Activated CD8-positive, alpha-beta T cell treated with anti-CD3 and anti-CD28 coated beads, Interleukin-2, amount 10 ng/mL, durations not matched to agents 7 days and 5 days (primary cell): ENCODE measurements around the gene NFXL1. TPM values are rescaled to one million over a fixed set of nuclear protein-coding genes. Genes with fewer than 3 reads are reported as not detected.

Experiments used
- ATAC-seq: fragments of 150-1000 bp; cut with Tn5 transposase; one replicate; pipeline ENCODE4 v1.10.0; 2021; ENCODE audit warnings: moderate library complexity
- CTCF ChIA-PET: fragments of 350-600 bp; sonication (Branson Sonifier 250); formaldehyde crosslinking; loops from one replicate; lab custom pipeline; 2021; ENCODE audit warnings: antibody characterized with exemption; lab: Charles Lee
- POLR2A ChIA-PET: fragments of 350-600 bp; sonication (Branson Sonifier 250); formaldehyde crosslinking; loops from one replicate; lab custom pipeline; 2021; ENCODE audit warnings: antibody characterized with exemption; lab: Charles Lee
- DNase-seq: peaks from one replicate; pipeline ENCODE4 v3.0.0-alpha.2; 2020
- H3K27ac Mint-ChIP-seq: one replicate; pipeline ENCODE4 v1.8.0; 2021; ENCODE audit warnings: mild to moderate bottlenecking, mixed read lengths
- H3K27me3 Mint-ChIP-seq: one replicate; pipeline ENCODE4 v1.8.0; 2021; ENCODE audit warnings: low read depth, mixed read lengths
- H3K36me3 Mint-ChIP-seq: one replicate; pipeline ENCODE4 v1.8.0; 2021; ENCODE audit warnings: low read depth, mixed read lengths
- H3K4me1 Mint-ChIP-seq: one replicate; pipeline ENCODE4 v1.8.0; 2021; ENCODE audit warnings: low read depth, mixed read lengths
- H3K4me3 Mint-ChIP-seq: one replicate; pipeline ENCODE4 v1.8.0; 2021; ENCODE audit warnings: mild to moderate bottlenecking, mixed read lengths
- H3K9me3 Mint-ChIP-seq: one replicate; pipeline ENCODE4 v1.8.0; 2022; ENCODE audit warnings: mixed read lengths; ENCODE audit not compliant: insufficient read depth
- total RNA-seq, 2 experiments: library from RNA; stranded (reverse); gene quantifications; one replicate each; pipeline ENCODE4 v1.2.3, GENCODE V29; 2021

The NFXL1 gene
- total RNA-seq, 2 experiments from 2014 or later: 9.5 to 10.6 TPM

DNA sequence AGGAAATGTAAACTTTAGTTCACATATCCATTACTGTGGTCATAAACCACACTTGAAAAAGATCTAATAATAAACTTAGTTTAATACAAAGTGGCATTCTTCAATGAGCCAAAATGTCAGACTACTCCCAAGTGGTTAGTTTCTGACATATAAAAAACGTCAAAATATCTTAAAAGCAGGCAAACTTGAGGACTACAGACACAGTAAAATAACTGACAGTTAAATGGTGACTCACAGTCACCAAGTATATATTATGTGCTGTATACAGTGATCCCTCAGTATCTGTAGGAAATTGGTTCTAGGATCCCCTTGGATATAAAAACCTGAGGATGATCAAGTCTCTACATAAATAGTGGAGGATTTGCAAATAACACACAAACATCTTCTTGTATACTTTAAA, 64.9 kb downstream of the NFXL1 start:
- Mint-ChIP-seq H3K27me3 (no peaks in the 10 kb centered on the region), H3K27ac (no peak overlapping the region), H3K36me3 (peaks cover 32% of the 10 kb centered on the region), H3K4me1 (no peaks in the 10 kb centered on the region), H3K4me3 (no peak overlapping the region), H3K9me3 (no peaks in the 10 kb centered on the region)
- DNase-seq (no peak), ATAC-seq (no peak)
- POLR2A ChIA-PET: no interaction called here
- CTCF ChIA-PET: interaction anchor here (0.7 kb wide), 1 partner anchor 12 kb away, joined by 3 read pairs; no protein-coding TSS in a partner anchor

DNA sequence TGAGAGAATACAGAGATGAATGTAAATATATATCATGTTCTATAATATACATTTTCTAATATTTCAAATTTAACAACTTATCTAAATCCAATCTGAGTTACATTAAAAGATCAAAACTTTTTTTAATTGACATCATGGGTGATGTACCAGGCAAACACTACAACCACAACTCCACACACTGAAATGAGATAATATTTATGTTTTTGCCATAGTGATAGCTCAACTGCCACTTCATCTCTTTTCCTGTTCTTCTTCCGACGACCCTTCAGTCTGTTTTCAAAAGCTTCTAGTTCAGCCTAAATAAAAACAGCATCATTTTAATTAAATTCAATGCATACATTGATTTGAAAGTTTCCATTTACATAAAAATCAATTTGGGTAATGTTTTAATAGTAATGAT, 66.3 kb downstream of the NFXL1 start:
- H3K27ac Mint-ChIP-seq: no peak overlapping the region
- DNase-seq (no peak), ATAC-seq (no peak)
- H3K36me3 Mint-ChIP-seq: peaks cover 37% of the 10 kb centered on the region
- no peaks in the 10 kb centered on the region for H3K4me1 Mint-ChIP-seq
- ChIA-PET POLR2A (no interaction called here), CTCF (interaction anchor here (1.6 kb wide), 2 partner anchors 9 to 11 kb away, joined by 3 to 10 read pairs; no protein-coding TSS in a partner anchor)
- H3K4me3 Mint-ChIP-seq: no peak overlapping the region
- no peaks in the 10 kb centered on the region for H3K27me3 Mint-ChIP-seq
- H3K9me3 Mint-ChIP-seq: no peaks in the 10 kb centered on the region

DNA sequence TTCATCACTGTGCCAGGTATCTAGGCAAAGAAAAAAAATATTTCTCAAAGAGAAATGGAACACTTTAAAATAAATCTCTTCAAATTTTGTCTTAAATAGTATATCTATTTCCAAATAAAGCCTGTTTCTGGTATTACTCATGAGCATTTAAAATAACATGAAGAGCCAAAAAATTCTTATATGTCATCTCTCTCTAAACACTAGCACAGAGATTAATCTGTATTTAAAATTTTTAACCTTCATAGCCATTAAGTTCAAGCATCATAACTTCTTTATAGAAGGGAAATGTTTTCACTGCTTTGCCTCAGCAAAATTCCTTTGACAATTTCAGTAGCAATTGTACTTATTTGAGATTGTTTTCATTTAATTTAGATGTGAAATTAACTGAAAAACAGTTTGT, 71.4 kb downstream of the NFXL1 start:
- H3K4me1 Mint-ChIP-seq: peaks cover 3% of the 10 kb centered on the region

DNA sequence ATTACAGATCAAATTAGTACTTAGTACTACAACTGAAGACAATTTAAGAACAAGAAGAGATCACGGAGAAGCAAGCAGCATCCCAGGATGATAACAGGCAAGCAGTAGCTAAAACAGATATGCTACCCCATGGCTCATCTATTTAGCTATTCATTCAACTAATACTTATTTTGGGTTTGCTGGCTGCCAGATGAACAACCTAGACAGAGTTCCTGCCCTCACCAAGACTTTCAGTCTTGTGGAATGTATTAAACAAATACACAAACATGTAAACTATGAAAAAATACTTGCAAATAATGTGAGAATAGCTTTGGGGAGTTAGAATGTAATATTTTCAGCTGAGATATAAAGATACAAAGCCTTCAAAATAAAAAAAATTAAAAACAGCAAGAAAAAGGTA, 74.1 kb downstream of the NFXL1 start:
- ATAC-seq (no peak), DNase-seq (no peak)
- ChIA-PET POLR2A (no interaction called here), CTCF (interaction anchor here (0.8 to 3.0 kb wide), 5 partner anchors 12 to 153 kb away, joined by 3 to 19 read pairs (median 13); no protein-coding TSS in a partner anchor)
- peaks cover 12% of the 10 kb centered on the region for H3K36me3 Mint-ChIP-seq
- peaks cover 28% of the 10 kb centered on the region for H3K4me1 Mint-ChIP-seq
- H3K9me3 Mint-ChIP-seq: no peaks in the 10 kb centered on the region
- no peak overlapping the region for H3K4me3 Mint-ChIP-seq
- no peaks in the 10 kb centered on the region for H3K27me3 Mint-ChIP-seq
- H3K27ac Mint-ChIP-seq: no peak overlapping the region

More for the DNA sequence above, 71.4 kb downstream of the NFXL1 start:
- H3K27me3 Mint-ChIP-seq: no peaks in the 10 kb centered on the region
- peaks cover 26% of the 10 kb centered on the region for H3K36me3 Mint-ChIP-seq
- ATAC-seq (no peak), DNase-seq (no peak)
- no peak overlapping the region for H3K27ac Mint-ChIP-seq
- H3K4me3 Mint-ChIP-seq: no peak overlapping the region
- no peaks in the 10 kb centered on the region for H3K9me3 Mint-ChIP-seq
- POLR2A ChIA-PET: no interaction called here
- CTCF ChIA-PET: no interaction called here

- no peak for ATAC-seq
- Mint-ChIP-seq H3K36me3 (peaks cover 10% of the 10 kb centered on the region), H3K4me3 (no peak overlapping the region), H3K27ac (no peak overlapping the region), H3K9me3 (no peaks in the 10 kb centered on the region), H3K4me1 (peaks cover 29% of the 10 kb centered on the region), H3K27me3 (peaks cover under 1% of the 10 kb centered on the region)
- ChIA-PET CTCF (interaction anchor here (0.8 to 3.0 kb wide), 11 partner anchors 8 to 174 kb away, joined by 3 to 19 read pairs (median 4); no protein-coding TSS in a partner anchor), POLR2A (no interaction called here)
- DNase-seq: peak; percentile 27
Observed at GRCh38 chr4:47839259-47839658, 75.1 kb downstream of the NFXL1 start.

DNA sequence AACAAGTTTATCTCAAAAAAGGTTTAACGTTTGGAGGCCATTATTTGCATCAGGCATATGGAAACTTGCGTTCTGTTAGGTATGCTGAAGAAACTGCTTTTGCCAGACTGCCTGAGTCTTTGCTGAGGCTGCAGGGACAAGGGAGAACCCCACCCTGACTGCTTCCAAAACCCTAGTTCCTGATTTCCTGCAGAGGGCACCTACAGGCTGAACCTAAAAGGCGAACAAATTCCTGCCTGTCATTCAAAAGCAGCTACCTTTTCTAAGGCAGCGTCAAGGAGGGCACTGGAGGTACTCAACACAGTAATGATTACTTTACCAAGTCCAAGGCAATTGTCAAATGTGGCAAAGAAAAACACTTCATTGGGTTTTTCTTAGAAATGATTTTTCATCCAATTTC, 75.9 kb downstream of the NFXL1 start:
- H3K27ac Mint-ChIP-seq: no peak overlapping the region
- peaks cover 2% of the 10 kb centered on the region for H3K27me3 Mint-ChIP-seq
- ATAC-seq (no peak), DNase-seq (no peak)
- ChIA-PET CTCF (interaction anchor here (1.2 to 1.9 kb wide), 8 partner anchors 17 to 173 kb away, joined by 3 to 19 read pairs (median 4); no protein-coding TSS in a partner anchor), POLR2A (no interaction called here)
- peaks cover 1% of the 10 kb centered on the region for H3K36me3 Mint-ChIP-seq
- no peak overlapping the region for H3K4me3 Mint-ChIP-seq
- peaks cover 29% of the 10 kb centered on the region for H3K4me1 Mint-ChIP-seq
- no peaks in the 10 kb centered on the region for H3K9me3 Mint-ChIP-seq

DNA sequence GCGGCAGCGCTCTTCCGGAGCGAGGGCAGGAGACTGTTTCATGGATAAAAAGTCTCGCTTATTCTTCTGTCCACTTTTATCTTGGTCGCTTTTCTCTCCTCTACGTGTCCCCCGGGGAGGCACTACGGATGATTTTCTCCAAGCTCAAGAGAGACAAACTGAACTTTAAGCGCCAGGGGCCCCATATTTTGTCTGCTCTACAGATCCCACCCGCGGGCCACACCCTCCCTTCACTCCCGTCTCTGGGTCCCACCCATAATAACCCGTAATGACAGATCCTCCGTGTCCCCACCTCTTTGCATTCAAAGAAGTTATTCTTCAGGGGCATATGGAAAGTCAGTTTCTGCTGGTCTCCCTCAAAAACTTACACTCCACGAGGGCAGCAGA, 76.5 kb downstream of the NFXL1 start, which contains the start of gene CORIN:
Gene CORIN (minus strand): TSS at position 160 of the 387 bp plus-strand sequence. CDS start 118 bp downstream, at position 42.
- peaks cover 8% of the 10 kb centered on the region for H3K27me3 Mint-ChIP-seq
- ATAC-seq (peak; percentile 1), DNase-seq (no peak)
- ChIA-PET POLR2A (no interaction called here), CTCF (interaction anchor here (0.9 to 2.5 kb wide), 15 partner anchors 10 to 300 kb away, joined by 3 to 20 read pairs (median 5); no protein-coding TSS in a partner anchor)
- H3K4me1 Mint-ChIP-seq: peaks cover 29% of the 10 kb centered on the region
- H3K9me3 Mint-ChIP-seq: no peaks in the 10 kb centered on the region
- H3K4me3 Mint-ChIP-seq: peak within 1 kb of the TSS; percentile 82
- H3K27ac Mint-ChIP-seq: peak within 1 kb of the TSS; percentile 64
- peaks cover 3% of the 10 kb centered on the region for H3K36me3 Mint-ChIP-seq

DNA sequence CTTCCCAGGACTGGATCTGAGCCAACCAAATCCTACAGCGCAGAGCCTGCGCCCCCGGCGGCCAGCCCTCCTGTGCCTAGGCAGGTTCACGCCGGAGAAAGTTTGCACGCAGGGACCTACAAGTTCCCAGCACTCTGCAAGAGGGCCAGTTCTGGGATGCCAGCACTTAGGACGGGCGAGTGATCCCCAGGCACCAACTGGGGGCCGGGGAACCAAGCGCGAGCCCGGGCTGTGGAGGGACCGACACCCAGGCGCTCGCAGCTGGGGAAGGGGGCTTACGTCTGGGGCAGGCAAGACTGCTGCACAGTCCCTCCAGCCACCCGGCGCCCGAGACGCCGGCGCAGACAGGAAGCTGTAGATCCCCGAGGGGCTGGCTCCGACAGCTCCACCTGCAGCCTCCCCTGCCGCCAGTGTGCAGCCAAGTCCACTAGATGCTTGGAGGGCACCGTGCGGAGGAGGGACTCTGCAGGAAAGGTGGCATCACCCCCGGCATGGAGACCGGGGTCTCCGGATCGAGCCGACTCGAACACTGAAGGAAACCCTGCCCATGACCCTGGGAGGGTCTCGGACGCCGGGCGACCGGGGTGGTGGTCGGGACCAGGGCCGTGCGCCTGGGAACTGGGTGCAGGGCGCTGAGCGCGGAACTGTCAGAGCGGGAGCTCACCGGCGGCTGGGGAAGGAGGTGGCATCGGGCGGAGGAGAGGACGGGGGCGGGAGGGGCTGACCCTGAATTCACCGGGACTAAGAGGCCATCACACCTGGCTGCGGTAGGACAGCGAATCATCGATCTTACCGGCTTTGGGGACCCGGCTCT, 77.1 kb downstream of the NFXL1 start:
- Mint-ChIP-seq H3K27ac (peak overlapping the region; percentile 64), H3K27me3 (peaks cover 9% of the 10 kb centered on the region), H3K4me1 (peaks cover 29% of the 10 kb centered on the region), H3K9me3 (no peaks in the 10 kb centered on the region), H3K4me3 (peak overlapping the region; percentile 82), H3K36me3 (peaks cover 2% of the 10 kb centered on the region)
- DNase-seq (peak; percentile 68), ATAC-seq (peak; percentile 78)
- CTCF ChIA-PET: interaction anchor here (0.6 to 2.5 kb wide), 30 partner anchors 10 to 1392 kb away, joined by 3 to 20 read pairs (median 4); no protein-coding TSS in a partner anchor
- POLR2A ChIA-PET: interaction anchor here (1.2 kb wide), 1 partner anchor 132 kb away, joined by 3 read pairs; no protein-coding TSS in a partner anchor

DNA sequence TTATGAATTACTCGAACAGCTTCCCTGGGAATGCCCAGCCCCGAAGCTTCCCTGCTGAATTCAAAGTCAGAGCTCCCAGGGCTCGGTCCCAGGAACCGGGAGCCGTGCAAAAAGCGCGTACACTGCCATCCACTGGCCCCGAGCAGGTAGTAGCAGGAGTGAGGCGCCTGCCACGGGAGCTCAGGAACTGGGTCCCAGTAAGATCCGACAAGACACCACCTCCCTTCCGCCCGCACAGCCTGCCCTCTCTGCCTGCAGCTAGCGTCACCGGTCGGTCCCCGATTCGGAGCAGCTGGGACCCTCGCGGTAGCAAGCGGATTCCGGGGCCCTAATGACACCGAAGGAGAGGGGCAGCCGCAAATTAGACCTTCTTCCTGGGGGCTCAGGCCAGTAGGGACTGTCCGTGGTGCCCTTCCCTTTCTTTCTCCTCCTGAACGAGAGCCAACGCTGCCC, 77.7 kb downstream of the NFXL1 start:
- H3K9me3 Mint-ChIP-seq: no peaks in the 10 kb centered on the region
- H3K4me1 Mint-ChIP-seq: peaks cover 29% of the 10 kb centered on the region
- CTCF ChIA-PET: interaction anchor here (0.6 to 2.5 kb wide), 28 partner anchors 9 to 1392 kb away, joined by 3 to 20 read pairs (median 4); no protein-coding TSS in a partner anchor
- peaks cover 2% of the 10 kb centered on the region for H3K36me3 Mint-ChIP-seq
- H3K27ac Mint-ChIP-seq: peak overlapping the region; percentile 64
- H3K27me3 Mint-ChIP-seq: peaks cover 9% of the 10 kb centered on the region
- ATAC-seq (peak; percentile 84), DNase-seq (peak; percentile 71)
- POLR2A ChIA-PET: interaction anchor here (1.2 kb wide), 1 partner anchor 132 kb away, joined by 3 read pairs; no protein-coding TSS in a partner anchor
- H3K4me3 Mint-ChIP-seq: peak overlapping the region; percentile 82

DNA sequence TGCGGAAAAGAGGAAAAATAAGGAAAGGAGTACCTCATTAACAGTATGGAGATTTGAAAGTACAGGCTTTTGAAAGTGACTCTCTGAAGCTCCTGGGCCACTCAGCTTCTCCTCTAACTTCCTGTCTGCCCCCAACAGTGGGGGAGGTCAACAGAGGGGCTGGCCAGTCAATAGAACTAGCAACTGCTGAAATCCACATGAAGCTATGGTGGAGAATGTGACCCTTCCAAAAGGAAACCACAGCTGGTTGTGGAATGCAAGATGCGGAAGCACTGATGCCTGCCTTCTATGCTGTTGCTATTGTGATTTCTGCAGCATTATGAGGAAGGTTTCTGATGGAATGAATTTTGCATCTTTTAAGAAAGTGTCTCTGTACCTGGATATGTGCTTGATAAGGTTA, 78.9 kb downstream of the NFXL1 start:
- Mint-ChIP-seq H3K27ac (no peak overlapping the region), H3K9me3 (no peaks in the 10 kb centered on the region), H3K36me3 (peaks cover 2% of the 10 kb centered on the region), H3K4me3 (no peak overlapping the region), H3K4me1 (peaks cover 38% of the 10 kb centered on the region), H3K27me3 (peaks cover 9% of the 10 kb centered on the region)
- POLR2A ChIA-PET: no interaction called here
- no peak for ATAC-seq
- no peak for DNase-seq
- CTCF ChIA-PET: interaction anchor here (2.1 to 2.5 kb wide), 4 partner anchors 8 to 148 kb away, joined by 8 to 20 read pairs (median 18); no protein-coding TSS in a partner anchor

GRCh38 chr4:47831026-47831679, 83.2 kb downstream of the NFXL1 start:
- no peaks in the 10 kb centered on the region for H3K9me3 Mint-ChIP-seq
- peaks cover 10% of the 10 kb centered on the region for H3K27me3 Mint-ChIP-seq
- peaks cover 2% of the 10 kb centered on the region for H3K36me3 Mint-ChIP-seq
- ATAC-seq (no peak), DNase-seq (no peak)
- ChIA-PET POLR2A (no interaction called here), CTCF (interaction anchor here (1.2 to 1.3 kb wide), 2 partner anchors 103 to 126 kb away, joined by 3 to 4 read pairs; no protein-coding TSS in a partner anchor)
- H3K4me3 Mint-ChIP-seq: no peak overlapping the region
- H3K27ac Mint-ChIP-seq: no peak overlapping the region
- peaks cover 50% of the 10 kb centered on the region for H3K4me1 Mint-ChIP-seq
